HG03025 (cell line): ENCODE results near the gene DQX1.
"Not testable (repeated sequence)": the region's sequence is repeated elsewhere in the genome, so short reads cannot be mapped to it uniquely, and the experiment has no call there.

Experiments used
- ATAC-seq: cut with Tn5 transposase; IDR thresholded peaks from one replicate; pipeline ENCODE4 v1.9.1; 2021; ENCODE audit warnings: mild to moderate bottlenecking, moderate library complexity; ENCODE audit not compliant: unreplicated experiment, low FRiP score

Gene DQX1

GRCh38 chr2:74498500-74499266, 27.3 kb downstream of the DQX1 start:
- no peak for ATAC-seq

GRCh38 chr2:74497777-74498499, 28.1 kb downstream of the DQX1 start:
- no peak for ATAC-seq

- no peak for ATAC-seq
Observed at GRCh38 chr2:74496997-74497776, 28.8 kb downstream of the DQX1 start.

- no peak for ATAC-seq
Observed at GRCh38 chr2:74495440-74495839, 30.6 kb downstream of the DQX1 start.

- no peak for ATAC-seq
Observed at GRCh38 chr2:74493546-74493945, 32.5 kb downstream of the DQX1 start.

- ATAC-seq = no peak
Observed at GRCh38 chr2:74491648-74492544, 34.1 kb downstream of the DQX1 start.

- ATAC-seq = no peak
Observed at GRCh38 chr2:74489906-74490305, 36.1 kb downstream of the DQX1 start.

GRCh38 chr2:74488643-74489481, 37.2 kb downstream of the DQX1 start:
- ATAC-seq = no peak

GRCh38 chr2:74486141-74486540, 39.9 kb downstream of the DQX1 start:
- ATAC-seq = no peak

GRCh38 chr2:74483675-74484164, 42.3 kb downstream of the DQX1 start:
- ATAC-seq = not testable (repeated sequence)

GRCh38 chr2:74482801-74483674, 43.0 kb downstream of the DQX1 start, which contains the start of the genes CCDC142 and TTC31:
Gene CCDC142 (minus strand): TSS chr2:74482998. CDS start chr2:74482837, 161 bp downstream.
Gene TTC31 (plus strand): TSS chr2:74483081. CDS start chr2:74483096, 15 bp downstream.
- peak; percentile 82 for ATAC-seq

- peak; percentile 43 for ATAC-seq
Observed at GRCh38 chr2:74481961-74482800, 43.9 kb downstream of the DQX1 start.

- ATAC-seq = no peak
Observed at GRCh38 chr2:74481431-74481830, 44.6 kb downstream of the DQX1 start.

GRCh38 chr2:74474899-74475298, 51.1 kb downstream of the DQX1 start:
- ATAC-seq = no peak

GRCh38 chr2:74474481-74474880, 51.5 kb downstream of the DQX1 start:
- ATAC-seq = no peak

- ATAC-seq = no peak
Observed at GRCh38 chr2:74472945-74473258, 53.1 kb downstream of the DQX1 start.
